Measurements from ENCODE around the gene ADAM15.
A peak's percentile ranks its signal among the peaks of the same experiment; 100 is the strongest.

- TF ChIP-seq CTCF (conservative IDR thresholded peaks at IDR 0.05; ENCODE audit: low read depth, low read length) (peak; percentile 39), EZH2 (IDR thresholded peaks at IDR 0.05; ENCODE audit: borderline replicate concordance, low read depth, low read length, poor library complexity, severe bottlenecking) (no peak)
These were observed 33.0 kb downstream of the ADAM15 start for GRCh38 chr1:155083865-155084721.
